GM04504 (cell line): ENCODE results near the gene SLC29A3.
"Not testable (repeated sequence)": the region's sequence is repeated elsewhere in the genome, so short reads cannot be mapped to it uniquely, and the experiment has no call there.

Source experiments
- DNase-seq: peaks from one replicate; pipeline ENCODE4 v3.0.0-alpha.2; 2012; ENCODE audit warnings: low read depth

SLC29A3 gene

DNA sequence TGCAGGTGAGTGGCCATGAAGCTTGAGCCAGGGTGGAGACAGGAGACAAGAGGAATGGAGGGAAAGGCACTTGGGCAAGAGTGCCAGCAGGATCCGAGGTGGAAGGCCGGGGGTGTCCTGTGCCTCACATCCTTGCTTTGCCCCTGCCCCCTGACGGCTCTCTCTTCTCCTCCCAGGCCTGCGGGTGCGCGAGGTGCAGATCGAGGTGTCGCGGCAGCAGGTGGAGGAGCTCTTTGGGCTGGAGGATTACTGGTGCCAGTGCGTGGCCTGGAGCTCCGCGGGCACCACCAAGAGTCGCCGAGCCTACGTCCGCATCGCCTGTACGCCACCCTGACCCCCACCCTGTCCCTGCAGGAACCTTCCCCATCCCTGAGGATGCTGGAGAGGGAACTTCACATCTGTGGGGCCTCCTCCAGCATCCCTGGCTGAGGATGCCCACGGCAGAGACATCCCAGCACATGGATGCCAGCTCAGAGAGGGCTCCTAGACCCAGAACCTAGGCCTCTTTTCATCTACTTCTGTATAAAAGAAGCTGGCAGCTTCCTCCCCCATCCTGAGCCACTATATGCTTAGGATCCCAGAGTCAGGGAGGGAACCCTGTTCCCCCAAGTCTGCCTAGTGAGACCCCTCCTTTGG, 34.4 kb upstream of the SLC29A3 start:
- no peak for DNase-seq

DNA sequence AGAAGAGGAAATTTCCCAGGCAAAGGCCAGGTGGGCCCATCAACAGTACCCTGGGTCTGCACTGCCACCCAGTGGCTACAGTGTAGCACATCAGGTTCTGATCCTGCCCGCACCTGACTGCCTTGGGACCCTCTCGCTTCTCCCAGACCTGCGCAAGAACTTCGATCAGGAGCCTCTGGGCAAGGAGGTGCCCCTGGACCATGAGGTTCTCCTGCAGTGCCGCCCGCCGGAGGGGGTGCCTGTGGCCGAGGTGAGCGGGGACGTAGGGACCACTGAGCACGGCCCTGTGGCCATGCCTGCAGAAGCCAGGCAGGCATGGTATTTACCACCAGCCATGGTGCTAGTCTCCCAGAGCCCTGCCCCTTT, 33.9 kb upstream of the SLC29A3 start:
- DNase-seq = no peak

DNA sequence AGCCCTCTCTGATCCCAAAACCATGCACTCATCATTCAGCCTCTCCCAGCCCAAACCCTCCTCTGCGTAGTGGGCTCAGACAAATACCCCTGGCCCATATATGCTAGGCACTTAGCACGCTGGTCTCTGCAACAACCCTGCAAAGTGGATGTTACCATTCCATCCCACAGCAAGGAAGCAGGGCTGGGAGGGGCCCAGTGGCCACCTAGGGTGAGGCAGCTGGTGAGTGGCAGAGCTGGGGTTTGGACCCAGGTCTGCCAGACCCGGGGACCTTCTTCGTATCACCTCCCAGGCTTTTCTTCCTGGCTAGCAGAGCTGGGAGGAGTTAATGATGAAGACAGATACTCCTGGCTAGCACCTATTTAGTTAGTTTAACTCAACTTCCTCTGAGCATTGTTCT, 33.1 kb upstream of the SLC29A3 start:
- no peak for DNase-seq

DNA sequence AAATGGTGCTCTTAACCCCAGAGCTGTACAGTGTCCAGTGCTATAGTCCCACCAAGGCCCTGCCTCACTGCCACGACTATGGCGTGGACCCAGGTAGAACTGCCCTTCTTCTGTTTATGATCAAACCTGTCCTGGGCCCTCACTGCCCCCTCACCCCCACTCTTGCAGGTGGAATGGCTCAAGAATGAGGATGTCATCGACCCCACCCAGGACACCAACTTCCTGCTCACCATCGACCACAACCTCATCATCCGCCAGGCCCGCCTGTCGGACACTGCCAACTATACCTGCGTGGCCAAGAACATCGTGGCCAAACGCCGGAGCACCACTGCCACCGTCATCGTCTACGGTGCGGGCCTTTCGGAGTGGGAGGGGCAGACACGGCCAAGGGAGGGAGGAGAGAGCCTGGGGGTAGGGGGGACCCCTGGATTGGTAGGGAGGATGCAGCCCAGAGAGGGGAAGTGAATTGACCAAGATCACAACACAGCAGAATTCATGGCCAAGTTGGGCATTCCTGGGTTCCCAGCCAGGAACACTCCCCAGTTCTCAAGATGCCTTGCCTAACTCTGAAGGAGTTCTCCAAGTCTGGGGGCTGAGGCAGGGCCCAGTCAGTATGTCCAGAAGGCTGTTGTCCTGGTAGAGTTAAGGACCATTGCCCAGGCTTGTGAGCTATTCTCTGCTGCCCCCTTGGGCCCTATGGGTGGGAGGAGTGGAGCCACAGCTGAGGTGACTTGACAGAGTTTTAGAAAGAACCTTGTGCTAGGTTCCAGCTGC, 32.4 kb upstream of the SLC29A3 start:
- no peak for DNase-seq

DNA sequence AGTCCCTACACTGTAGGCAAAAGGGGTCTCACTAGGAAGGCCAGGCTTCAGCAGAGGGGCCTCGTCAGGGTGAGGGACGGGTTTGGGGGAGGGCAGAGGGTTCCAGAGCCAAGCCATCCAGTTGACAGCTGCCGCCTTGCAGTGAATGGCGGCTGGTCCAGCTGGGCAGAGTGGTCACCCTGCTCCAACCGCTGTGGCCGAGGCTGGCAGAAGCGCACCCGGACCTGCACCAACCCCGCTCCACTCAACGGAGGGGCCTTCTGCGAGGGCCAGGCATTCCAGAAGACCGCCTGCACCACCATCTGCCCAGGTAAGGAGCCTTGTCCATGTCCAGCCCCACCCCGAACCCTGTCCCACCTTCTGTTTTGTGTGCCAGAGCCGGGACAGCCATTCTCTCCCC, 31.6 kb upstream of the SLC29A3 start:
- DNase-seq = no peak

DNA sequence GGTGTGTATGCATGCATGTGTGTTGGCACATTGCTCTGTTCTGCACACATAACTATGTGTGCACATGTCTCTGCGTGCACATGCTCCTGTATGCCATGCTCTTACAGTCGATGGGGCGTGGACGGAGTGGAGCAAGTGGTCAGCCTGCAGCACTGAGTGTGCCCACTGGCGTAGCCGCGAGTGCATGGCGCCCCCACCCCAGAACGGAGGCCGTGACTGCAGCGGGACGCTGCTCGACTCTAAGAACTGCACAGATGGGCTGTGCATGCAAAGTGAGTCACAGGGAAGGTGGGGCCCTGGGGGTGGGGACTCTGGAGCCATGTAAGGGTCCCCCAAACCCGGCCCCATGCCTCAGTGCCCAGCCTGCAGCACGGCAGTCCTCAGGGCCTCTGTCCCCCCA, 30.6 kb upstream of the SLC29A3 start:
- DNase-seq = no peak

DNA sequence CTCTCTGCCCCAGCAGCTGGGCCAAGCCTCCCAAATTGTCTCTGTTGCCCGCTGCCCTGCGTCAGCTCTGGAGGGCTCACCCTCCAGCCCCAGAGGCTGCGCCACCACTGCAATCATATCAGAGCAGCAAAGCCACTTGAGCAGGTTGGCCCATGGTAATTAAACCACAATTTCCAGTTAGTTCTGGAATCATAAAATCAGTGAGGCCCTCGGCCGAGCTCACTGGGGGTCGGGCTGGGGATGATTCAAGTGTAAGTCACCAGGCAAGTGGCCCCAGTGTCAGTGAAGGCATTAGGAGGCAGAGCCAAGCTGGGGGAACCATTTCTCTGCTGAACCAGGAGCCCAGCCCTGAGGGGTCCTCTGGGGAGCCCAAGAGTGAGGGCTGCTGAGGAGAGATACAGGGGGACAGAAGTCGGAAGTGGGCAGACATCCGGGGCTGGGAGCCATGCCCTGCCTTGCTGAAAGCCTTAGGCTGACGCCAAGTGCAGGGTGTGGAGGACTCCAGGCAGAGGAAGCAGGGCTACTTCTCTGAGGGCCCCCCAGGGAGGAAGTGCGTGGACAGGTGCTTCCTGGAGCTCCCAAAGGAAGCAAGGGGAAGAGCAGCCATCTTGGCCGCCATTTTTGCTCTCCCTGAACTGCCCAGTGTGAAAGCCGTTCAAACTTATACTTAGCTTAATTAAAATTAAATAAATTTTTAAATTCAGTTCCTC, 29.5 kb upstream of the SLC29A3 start:
- no peak for DNase-seq

DNA sequence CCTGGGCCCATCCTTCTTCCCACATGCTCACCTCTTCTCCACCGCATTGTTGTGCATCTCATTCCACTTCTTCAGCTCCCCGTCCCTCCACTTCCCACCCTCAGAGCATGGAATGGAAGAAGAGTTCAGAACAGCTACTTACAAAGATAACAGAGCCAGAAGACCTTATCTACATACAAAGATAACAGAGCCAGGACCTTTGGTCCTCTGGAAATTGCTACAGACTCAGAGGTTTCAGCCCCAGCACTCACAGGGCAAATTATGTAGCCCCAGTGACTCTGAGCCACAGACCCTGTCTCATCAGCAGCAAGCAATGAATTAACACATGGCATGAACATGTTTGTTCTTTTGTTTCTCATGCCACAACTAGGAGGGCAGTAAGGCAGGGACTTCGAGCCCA, 28.7 kb upstream of the SLC29A3 start:
- no peak for DNase-seq

DNA sequence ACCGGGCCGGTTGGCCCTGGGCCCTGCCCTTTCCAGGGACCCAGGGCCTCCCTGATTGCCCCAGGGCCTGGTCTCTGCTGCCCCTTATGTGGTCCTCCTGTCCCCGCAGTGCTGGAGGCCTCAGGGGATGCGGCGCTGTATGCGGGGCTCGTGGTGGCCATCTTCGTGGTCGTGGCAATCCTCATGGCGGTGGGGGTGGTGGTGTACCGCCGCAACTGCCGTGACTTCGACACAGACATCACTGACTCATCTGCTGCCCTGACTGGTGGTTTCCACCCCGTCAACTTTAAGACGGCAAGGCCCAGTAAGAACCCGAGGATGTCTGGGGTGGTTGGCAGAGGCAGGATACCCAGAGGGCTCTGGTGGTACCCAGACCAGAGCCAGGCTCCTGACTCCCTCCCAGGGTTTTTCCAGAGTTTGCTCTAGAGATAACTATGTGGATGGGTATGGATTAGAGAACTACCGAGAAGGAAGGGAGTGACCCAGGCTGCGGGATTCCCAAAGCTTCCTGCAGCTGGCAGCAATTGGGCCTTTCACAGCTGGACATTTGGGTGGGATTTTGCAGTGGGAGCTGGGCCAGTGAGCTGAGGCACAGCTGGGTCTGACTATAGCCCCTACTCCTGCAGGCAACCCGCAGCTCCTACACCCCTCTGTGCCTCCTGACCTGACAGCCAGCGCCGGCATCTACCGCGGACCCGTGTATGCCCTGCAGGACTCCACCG, 28.1 kb upstream of the SLC29A3 start:
- no peak for DNase-seq

DNA sequence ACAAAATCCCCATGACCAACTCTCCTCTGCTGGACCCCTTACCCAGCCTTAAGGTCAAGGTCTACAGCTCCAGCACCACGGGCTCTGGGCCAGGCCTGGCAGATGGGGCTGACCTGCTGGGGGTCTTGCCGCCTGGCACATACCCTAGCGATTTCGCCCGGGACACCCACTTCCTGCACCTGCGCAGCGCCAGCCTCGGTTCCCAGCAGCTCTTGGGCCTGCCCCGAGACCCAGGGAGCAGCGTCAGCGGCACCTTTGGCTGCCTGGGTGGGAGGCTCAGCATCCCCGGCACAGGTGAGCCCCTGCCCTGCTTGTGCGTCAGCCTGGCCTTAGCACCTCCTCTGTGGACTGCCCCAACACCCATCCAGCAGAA, 27.5 kb upstream of the SLC29A3 start:
- DNase-seq = no peak

DNA sequence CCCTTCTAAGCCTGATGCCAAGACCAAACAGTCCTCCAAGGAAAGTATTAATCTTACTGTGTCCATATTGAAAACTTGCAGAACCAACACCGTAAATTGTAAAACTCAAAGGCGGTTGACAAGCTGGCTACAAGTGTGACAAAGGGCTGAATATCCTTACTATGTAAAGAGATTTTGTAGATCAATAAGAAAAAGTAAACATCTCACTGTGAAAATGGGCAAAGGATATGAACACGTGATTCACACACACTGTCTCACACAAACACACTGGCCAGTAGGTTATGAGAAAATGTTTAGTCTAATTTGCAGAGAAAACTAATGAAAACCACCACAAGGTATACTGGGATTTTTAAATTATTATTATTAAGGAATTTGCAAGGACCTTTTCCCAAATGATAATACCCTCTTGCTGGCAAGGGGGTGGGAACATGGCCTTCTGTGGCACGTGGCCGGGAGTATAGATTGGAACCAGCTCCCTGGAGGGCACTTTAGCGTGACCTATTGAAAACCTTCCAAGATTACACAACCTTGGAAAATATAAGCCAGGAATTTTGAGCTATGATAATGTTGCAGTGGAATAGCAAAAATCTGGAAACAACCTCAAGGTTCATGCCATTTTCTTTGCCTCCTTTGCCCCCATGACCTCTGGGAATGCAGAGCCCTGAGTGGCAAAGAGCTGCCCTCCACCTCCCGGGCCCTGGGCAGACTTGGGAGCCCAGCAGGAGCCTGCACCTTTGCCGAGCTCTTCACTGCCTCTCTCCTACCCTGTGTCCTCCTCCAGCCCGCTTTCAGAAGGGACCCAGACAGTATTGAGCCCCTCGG, 26.2 kb upstream of the SLC29A3 start:
- no peak for DNase-seq

DNA sequence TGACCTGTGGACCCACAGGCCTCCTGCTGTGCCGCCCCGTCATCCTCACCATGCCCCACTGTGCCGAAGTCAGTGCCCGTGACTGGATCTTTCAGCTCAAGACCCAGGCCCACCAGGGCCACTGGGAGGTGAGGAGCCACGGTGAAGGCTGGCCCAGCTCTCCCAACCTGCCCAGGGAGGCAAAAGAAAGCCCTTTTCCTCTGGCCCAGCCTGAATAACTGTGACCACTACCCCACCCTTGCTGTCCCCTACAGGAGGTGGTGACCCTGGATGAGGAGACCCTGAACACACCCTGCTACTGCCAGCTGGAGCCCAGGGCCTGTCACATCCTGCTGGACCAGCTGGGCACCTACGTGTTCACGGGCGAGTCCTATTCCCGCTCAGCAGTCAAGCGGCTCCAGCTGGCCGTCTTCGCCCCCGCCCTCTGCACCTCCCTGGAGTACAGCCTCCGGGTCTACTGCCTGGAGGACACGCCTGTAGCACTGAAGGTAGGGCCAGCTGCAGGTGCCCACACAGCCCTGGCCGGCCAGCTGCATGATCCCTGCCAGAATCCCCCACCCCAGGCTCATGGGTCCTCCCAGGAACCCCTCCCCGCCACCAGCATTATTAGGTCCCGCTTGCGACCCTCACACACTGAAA, 25.5 kb upstream of the SLC29A3 start:
- DNase-seq = no peak

DNA sequence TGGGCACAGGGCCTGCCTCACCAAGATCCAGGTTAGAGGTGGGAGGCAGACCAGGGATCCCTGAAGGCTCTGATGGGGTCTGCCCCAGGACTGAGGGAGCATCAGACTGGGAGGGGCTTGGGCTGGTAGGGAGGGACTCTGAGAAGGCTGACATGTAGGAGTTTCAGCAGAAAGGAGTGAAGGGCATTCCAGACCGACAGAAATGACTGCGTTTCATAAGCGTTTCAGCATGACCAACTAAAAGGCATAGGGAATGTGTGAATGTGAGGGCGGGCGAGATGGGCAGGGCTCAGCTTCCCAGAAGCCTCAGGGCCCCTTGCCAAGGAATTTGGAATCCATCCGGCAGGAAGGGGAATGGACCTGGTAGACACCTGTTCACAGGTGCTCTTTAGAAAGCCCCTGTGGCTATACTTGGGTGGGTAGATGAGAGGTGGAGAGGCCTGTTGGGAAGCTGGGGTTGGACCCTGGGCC, 24.9 kb upstream of the SLC29A3 start:
- DNase-seq = no peak

DNA sequence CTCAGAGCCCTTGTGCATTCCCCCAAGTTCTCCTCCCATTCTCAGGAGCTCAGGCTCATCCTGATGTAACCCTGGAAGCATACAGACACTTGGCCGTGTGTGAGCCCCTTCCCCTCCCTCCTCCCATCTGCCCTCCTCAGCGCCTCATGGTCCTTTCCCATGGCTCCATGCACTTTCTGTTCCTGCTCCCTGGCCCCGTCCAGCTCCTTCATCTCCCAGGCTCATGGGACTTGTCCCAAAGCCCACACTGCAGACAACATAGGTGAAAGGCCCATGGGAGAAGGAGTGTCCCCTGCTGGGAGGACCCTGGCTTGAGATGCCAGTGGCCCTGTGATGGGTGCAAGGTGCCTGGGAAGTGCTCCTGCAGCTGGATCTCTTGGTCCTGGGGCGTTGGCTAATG, 24.2 kb upstream of the SLC29A3 start:
- DNase-seq = no peak

DNA sequence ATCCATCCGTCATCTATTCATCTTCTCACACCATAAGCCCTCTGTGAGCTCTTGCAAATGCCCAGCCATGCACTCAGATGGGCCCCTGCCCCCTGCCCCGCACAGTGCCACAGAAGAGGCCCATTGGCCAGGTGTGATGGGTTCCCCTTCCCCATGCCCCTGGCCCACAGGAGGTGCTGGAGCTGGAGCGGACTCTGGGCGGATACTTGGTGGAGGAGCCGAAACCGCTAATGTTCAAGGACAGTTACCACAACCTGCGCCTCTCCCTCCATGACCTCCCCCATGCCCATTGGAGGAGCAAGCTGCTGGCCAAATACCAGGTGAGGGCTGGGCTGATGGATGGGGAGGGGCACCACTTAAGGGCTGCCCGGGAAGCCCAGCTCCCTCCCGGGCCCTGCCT, 23.4 kb upstream of the SLC29A3 start:
- no peak for DNase-seq

DNA sequence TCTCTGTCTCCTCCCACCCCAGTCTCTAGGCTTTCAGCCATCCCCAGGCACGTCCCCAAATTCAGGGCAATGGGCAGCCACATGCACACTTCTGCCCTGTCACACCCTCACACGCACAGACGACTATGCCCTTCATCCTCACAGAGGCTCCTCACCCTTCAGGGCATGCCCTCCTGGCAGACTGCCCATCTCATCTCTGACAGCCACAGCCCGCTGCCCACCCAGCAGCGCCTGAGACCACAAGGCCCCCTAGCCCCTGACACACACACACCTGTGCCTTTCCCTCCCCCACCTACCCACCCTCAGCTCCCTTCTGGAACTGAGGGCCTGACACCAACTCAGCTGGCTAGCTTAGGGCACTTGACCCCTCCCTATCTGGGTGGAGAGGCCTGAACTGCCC, 23.0 kb upstream of the SLC29A3 start:
- DNase-seq = no peak

DNA sequence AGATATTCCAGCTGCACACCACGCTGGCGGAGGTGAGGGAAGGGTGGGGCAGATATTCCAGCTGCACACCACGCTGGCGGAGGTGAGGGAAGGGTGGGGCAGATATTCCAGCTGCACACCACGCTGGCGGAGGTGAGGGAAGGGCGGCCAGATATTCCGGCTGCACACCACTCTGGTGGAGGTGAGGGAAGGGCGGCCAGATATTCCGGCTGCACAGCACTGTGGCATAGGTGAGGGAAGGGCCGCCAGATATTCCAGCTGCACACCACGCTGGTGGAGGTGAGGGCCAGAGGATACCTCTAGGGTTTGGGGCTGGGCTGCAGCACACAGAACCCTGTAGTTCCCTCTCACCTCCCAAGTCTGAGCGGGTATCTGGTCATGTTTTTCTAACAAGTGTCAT, 22.2 kb upstream of the SLC29A3 start:
- DNase-seq = not testable (repeated sequence)

DNA sequence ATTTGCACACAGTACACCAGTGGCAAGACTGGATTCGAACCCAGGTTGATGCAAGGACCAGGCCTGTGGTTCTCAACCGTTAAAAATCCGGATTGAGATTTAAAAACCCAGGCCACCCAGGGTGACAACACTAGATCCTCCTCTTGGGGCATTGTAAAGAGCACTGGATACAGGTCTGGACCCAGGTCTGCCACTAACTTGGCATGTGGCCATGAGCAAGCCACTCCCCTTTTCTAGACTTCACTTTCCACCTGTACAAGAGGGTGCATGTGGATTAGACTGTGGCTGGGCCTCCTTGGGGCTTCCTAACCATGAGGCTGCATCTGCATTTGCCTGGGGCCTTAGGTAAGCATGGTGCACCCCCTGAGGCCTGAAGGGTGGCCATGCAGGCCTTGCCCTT, 21.7 kb upstream of the SLC29A3 start:
- no peak for DNase-seq

DNA sequence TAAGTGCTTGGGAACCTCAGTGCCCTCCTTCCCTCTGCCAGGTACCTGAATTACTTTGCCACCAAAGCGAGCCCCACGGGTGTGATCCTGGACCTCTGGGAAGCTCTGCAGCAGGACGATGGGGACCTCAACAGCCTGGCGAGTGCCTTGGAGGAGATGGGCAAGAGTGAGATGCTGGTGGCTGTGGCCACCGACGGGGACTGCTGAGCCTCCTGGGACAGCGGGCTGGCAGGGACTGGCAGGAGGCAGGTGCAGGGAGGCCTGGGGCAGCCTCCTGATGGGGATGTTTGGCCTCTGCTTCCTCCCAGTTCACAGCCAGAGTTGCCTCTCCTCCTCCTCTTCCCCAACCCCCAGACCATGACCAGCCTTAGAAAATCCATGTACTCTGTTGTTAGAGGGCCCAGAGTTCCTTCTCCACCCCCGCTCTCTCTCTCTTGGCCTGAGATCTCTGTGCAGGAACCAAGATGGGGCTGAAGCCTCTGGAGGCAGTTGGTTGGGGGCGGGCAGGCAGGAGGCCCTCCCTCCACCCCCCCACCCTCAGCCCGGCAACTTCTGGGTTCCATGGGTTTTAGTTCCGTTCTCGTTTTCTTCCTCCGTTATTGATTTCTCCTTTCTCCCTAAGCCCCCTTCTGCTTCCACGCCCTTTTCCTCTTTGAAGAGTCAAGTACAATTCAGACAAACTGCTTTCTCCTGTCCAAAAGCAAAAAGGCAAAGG, 19.8 kb upstream of the SLC29A3 start:
- DNase-seq = no peak

DNA sequence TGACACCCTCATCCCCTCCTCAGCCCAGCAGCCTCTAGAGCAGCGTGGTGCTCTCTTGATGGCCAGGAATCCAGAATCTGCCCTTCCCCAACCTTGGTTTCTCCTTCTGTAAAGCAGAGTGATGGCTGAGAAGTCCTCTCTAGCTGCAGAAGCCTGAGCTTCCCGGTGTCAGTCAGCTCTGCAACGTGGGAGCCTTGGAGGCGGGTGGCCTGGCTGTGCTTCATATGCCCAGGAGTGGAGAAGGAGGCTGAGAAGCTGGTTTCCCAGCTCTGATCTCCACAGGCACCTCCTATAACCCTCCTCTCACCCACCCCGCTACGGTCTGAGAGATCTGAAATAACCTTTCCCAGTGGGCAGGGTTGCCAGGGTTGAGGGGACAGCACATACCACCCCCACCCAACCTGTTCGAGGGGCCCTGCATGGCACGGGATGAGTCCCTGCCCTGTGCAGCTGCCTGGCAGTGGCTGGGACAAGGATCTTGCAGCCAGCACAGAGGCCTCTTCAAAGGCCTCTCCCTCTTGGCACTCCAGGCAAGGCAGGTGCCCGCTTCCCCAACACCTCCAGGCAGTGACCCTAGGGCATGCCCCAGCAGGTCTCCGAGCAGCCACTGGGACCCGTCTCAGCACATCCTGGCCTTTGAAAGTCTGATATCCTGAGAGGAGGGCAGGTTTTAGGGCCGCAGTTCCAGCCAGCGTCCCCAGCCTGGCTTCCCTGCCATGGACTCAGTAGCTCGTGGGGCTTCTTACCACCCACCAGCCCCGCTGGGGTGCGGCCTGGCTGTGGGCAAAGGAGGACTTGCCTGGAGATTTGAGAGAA, 18.3 kb upstream of the SLC29A3 start:
- DNase-seq = no peak
